ENCODE data around the gene ILK.

Gene ILK

GRCh38 chr11:6638429-6638828 is 34.9 kb downstream of the ILK start:
- DNase-seq = no peak

- no peak for DNase-seq
These were observed 36.7 kb downstream of the ILK start for GRCh38 chr11:6640036-6640984.

- DNase-seq = no peak
These were observed 37.6 kb downstream of the ILK start for GRCh38 chr11:6640985-6641701.

- no peak for DNase-seq
These were observed 39.4 kb downstream of the ILK start for GRCh38 chr11:6642957-6643356.

DNA sequence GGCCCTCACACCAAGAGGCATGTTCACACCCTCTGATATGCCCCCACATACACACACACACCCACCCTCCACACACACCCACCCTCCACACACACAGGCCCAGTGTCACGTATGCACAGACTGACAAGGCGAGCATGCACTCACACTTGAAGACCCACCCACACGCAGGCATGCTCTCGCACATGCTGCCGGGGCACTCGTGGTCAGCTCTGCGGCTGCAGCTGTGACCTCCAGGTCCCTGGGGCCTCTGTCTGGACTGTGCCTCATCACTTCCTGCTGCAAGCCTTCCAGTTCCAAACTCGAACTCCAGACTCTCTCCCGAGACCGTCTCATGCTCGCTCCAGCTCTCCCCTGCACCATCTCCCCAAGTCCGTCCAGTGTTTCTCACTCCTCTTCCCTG is 42.5 kb downstream of the ILK start:
- DNase-seq = no peak

DNA sequence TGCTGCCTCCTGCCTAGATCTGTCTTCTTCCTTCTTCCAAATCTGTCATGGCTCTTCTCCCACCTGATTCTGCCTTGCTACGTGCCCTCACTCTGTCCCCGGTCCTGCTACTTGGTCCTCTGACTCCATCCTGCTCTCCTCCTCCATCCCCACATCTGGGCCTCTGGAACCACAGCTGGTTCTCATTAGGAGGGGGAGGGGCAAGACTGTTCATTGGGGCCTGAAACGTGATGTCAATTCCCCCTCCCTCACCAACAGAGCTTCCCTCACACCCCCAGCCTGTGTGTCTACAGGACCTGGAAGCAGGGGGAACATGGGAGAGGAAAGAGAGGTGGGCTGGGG is 43.0 kb downstream of the ILK start:
- DNase-seq = no peak

GRCh38 chr11:6646918-6647679 is 43.5 kb downstream of the ILK start:
- no peak for DNase-seq

DNA sequence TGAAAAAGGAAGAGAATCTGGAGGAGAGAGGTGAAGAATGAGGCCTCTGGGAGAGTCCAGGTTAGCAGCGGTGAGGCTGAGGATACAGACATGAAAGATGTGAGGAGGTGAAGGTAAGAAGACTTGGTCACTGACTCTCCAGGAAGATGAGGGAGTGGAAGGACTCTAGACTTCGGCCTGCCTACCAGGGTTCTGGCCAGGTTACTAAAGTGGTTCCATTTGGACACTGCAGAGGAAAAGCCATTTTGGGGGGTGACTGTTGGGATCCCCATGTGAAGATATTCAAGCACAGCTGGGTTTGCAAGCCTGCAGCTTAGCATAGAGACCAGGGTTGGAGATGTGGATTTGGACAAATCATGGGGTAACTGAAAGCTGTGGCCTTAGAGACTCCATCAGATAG is 44.3 kb downstream of the ILK start:
- no peak for DNase-seq

DNA sequence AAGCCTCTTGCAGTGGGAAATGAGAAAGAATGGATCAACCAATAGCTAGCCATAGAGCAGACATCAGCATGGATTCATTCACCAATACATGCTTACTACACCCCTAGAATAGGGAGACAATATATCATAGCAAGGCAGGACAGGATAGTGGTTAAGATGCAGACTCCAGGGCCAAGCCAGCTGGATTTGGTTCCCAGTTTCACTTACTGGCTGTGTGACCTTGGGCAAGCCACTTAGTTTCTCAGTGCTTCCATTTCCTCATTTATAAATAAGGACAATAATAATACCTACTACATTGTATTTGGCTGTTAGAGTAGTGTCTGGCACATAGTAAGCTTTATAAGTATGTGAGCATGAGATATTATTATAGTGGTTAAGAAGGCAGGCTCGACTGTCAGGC is 44.9 kb downstream of the ILK start:
- DNase-seq = no peak

- DNase-seq = no peak
These were observed 46.5 kb downstream of the ILK start for GRCh38 chr11:6650104-6650503.

- DNase-seq = no peak
These were observed 47.4 kb downstream of the ILK start for GRCh38 chr11:6650980-6651379.

- no peak for DNase-seq
These were observed 48.6 kb downstream of the ILK start for GRCh38 chr11:6652182-6652581.

DNA sequence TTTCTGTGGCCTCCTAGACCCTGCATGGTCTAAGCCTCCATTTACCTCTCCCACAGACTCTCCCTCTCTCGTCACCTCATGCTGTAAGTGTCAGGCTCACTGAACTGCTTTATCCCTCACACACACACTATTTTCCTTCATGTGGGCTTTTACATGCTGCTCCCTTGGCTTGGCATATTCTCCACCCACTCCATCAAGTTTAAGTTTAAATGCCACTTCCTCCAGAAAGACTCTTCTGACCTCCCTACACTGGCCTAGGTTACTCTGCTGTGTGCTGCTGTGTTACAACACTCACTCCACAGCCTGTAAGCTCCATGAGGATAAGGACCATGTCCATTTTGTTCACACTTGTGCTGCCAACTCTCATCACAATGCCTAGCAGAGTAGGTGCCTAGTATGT is 49.5 kb downstream of the ILK start:
- DNase-seq = no peak

DNA sequence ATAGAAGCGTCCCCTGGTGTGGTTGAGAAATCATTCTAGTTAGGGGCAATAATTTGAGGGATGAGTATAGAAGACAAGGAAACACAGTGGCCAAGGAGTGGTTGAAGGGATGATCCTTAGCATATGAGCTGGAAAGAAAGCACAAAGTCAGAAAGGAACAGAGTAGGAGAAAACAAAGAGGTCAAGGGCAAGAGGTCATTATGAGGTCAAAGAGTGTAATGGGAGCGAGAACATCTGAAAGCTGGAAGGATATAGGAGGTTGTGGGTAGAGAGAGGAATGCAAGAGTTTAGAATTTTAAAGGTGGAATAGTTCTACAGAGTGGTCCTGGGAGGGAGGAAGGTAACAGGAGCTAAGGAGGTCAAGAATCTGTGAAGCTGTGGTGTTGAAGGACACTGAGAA is 50.1 kb downstream of the ILK start:
- DNase-seq = no peak

DNA sequence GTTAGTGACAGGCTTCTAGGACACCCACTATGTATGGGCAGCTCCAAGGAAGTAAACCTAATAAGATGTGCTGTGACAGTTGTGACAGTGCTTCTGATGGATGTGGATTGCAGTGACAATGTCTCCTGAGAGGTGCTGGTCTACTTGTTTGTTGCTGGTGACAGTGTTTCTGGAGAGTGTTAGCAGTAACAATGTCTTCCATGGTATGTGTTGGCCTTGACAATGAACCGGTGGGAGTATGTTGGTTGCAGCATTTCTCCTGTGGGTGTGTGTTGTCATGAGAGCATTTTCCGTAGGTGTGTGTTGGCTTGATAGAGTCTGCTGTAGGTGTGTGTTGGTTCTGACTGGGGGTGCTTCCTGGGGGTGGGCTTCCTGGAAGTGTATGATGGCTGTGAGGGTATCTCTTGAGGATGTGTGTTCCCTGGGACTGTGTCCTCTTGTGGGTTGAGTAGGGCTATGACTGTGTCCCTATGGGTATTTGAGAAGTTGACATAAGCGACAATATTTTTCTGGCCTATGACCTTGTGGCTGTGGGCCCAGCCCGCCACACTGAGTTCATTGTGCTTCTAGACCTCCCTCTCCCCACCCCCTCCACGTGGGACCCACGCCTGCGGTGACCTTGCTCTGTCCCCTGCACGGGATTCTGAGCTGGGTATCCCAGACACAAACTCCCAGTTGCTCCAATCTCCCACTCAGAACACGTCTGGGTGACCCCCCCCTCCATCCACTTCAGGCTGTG is 50.9 kb downstream of the ILK start:
- DNase-seq = no peak

- DNase-seq = no peak
These were observed 51.6 kb downstream of the ILK start for GRCh38 chr11:6655020-6655789.

DNA sequence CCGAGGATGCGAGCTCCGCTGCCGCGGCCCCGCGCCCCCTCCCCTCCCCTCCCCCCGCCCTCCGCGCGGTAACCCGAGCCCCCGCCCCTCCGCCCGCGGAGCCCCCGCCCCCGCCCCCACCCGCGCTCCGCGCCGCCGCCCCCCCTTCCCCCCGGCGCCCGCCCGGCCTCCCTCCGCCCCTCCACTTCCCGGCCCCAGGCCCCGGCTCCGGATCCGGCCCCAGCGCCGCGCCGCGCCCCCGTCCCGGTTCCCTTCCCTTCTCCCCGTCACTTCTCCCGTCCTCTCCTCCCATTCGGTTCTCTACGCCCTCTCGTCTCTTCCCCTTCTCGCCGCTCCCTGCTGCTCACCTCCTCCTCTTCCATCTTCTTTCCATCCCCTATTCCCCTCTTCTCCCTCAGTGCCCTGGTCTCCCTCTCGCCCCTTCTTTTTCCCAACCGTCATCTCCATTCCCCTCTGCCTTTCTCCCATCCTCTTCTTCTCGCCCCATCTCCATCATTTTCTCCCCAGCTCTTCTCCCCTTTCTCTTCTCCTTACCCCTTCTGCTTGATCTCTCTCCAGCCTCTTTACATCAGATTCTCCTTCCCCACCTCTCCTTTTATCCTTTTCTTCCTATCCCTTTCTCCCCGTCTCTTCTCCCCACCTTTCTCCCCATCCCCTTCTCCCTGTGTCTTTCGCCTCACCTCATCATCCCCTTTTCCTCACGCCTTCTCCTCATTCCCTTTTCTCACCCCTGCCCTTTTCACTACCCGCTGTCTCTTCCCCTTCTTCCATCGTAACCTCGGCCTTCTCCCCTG is 52.4 kb downstream of the ILK start, which contains the start of gene DCHS1:
Gene DCHS1, minus strand, starts transcription at position 20 of the 794 bp plus-strand sequence. CDS start 14,196 bp downstream, outside the sequence.
- no peak for DNase-seq

DNA sequence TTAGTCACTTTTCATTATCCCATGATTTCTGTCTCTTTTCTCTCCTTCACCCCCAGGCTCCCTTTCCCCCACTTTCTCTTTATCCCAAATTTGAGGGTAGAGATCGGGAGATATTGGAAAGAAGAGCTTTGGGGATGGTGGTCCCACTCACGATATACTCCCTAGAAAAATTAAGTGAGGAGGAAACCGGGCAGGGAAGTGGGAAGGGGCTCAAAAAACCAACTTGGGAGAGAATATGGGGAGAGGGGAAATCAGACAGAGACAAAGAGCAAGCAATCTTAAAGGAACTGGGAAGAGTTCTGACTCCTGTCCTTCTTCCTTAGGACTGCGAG is 53.0 kb downstream of the ILK start:
- no peak for DNase-seq

DNA sequence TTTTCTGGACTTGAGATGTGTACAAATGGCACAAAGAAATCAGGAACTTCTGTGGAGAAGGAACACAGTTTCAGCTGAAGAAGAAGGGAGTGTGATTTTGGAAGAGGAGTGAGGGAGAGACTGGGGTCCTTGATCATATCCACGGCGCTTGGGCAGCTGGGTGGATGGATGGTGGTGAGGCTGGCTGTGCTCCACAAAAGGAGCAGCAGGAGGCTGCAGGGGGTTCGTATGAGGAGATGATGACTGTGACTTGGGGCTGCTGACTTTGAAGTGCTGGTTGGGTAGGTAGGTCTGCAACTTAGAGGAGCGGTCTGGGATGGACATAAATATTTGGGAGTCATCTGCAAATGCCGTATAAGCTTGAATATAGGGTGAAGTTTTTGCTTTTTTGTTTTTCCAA is 53.4 kb downstream of the ILK start:
- DNase-seq = no peak

- no peak for DNase-seq
These were observed 53.8 kb downstream of the ILK start for GRCh38 chr11:6657346-6657745.

- DNase-seq = no peak
These were observed 55.1 kb downstream of the ILK start for GRCh38 chr11:6658647-6659046.
